Activated CD4-positive, alpha-beta memory T cell treated with anti-CD3 and anti-CD28 coated beads for 36 hours (primary cell): ENCODE results near the gene SLC6A6. TPM values are rescaled to one million over a fixed set of nuclear protein-coding genes. Genes with fewer than 3 reads are reported as not detected.

Experiments used
- CTCF ChIA-PET: fragments of 350-600 bp; sonication (Branson Sonifier 250); formaldehyde crosslinking; loops from one replicate; lab custom pipeline; 2021; ENCODE audit warnings: antibody characterized with exemption, inconsistent platforms; lab: Charles Lee
- POLR2A ChIA-PET: fragments of 350-600 bp; sonication (Branson Sonifier 250); formaldehyde crosslinking; loops from one replicate; lab custom pipeline; 2021; ENCODE audit warnings: antibody characterized with exemption; lab: Charles Lee
- DNase-seq: peaks from one replicate; pipeline ENCODE4 v3.0.0-alpha.2; 2020
- H3K27ac Mint-ChIP-seq: one replicate; pipeline ENCODE4 v1.8.0; 2021; ENCODE audit warnings: mixed read lengths
- H3K27me3 Mint-ChIP-seq: one replicate; pipeline ENCODE4 v1.8.0; 2021; ENCODE audit warnings: mixed read lengths
- H3K36me3 Mint-ChIP-seq: one replicate; pipeline ENCODE4 v1.8.0; 2021; ENCODE audit warnings: mixed read lengths
- H3K4me1 Mint-ChIP-seq: one replicate; pipeline ENCODE4 v1.8.0; 2021; ENCODE audit warnings: low read depth, mixed read lengths
- H3K4me3 Mint-ChIP-seq: one replicate; pipeline ENCODE4 v1.8.0; 2021; ENCODE audit warnings: mild to moderate bottlenecking, mixed read lengths
- H3K9me3 Mint-ChIP-seq: one replicate; pipeline ENCODE4 v1.8.0; 2021; ENCODE audit warnings: mixed read lengths
- intact Hi-C: fragments of 100-400 bp; cut with micrococcal nuclease; formaldehyde crosslinking; loops from one replicate; pipeline ENCODE4 v1.15.1; 2023
- total RNA-seq, 2 experiments: library from RNA; stranded (reverse); gene quantifications; one replicate each; pipeline ENCODE4 v1.2.3, GENCODE V29; 2021

Gene SLC6A6
- total RNA-seq, 2 experiments from 2014 or later, result 44.0 to 45.1 TPM

- H3K9me3 Mint-ChIP-seq, result no peaks in the 10 kb centered on the region
- no peaks in the 10 kb centered on the region for H3K27me3 Mint-ChIP-seq
- DNase-seq, result peak; percentile 73
- peak overlapping the region; percentile 85 for H3K27ac Mint-ChIP-seq
- peaks cover 83% of the 10 kb centered on the region for H3K4me1 Mint-ChIP-seq
- H3K36me3 Mint-ChIP-seq, result peaks cover 4% of the 10 kb centered on the region
- H3K4me3 Mint-ChIP-seq, result peak overlapping the region; percentile 43
- ChIA-PET POLR2A (interaction anchor here (1.3 to 2.6 kb wide), 3 partner anchors 20 to 226 kb away, joined by 3 to 8 read pairs (median 4); partner anchors contain the start of genes CCDC174 and SLC6A6), CTCF (interaction anchor here (1.1 to 3.5 kb wide), 4 partner anchors 13 to 42 kb away, joined by 3 to 16 read pairs (median 4); partner anchors contain the start of gene SLC6A6)
- intact Hi-C loops, result no loop called here
Observed at GRCh38 chr3:14425581-14426304, 23.3 kb downstream of the SLC6A6 start.

GRCh38 chr3:14426305-14426620 lies 23.9 kb downstream of the SLC6A6 start:
- no peak for DNase-seq
- H3K36me3 Mint-ChIP-seq, result peaks cover 2% of the 10 kb centered on the region
- peaks cover 89% of the 10 kb centered on the region for H3K4me1 Mint-ChIP-seq
- H3K9me3 Mint-ChIP-seq, result no peaks in the 10 kb centered on the region
- intact Hi-C loops, result no loop called here
- no peaks in the 10 kb centered on the region for H3K27me3 Mint-ChIP-seq
- peak overlapping the region; percentile 85 for H3K27ac Mint-ChIP-seq
- ChIA-PET CTCF (interaction anchor here (1.1 to 3.5 kb wide), 5 partner anchors 13 to 42 kb away, joined by 3 to 16 read pairs (median 4); partner anchors contain the start of gene SLC6A6), POLR2A (interaction anchor here (1.3 to 2.6 kb wide), 2 partner anchors 21 to 24 kb away, joined by 3 to 8 read pairs; partner anchors contain the start of gene SLC6A6)
- peak overlapping the region; percentile 43 for H3K4me3 Mint-ChIP-seq

GRCh38 chr3:14428087-14429033 lies 26.0 kb downstream of the SLC6A6 start:
- ChIA-PET POLR2A (no interaction called here), CTCF (interaction anchor here (1.7 kb wide), 1 partner anchor 39 kb away, joined by 5 read pairs; no protein-coding TSS in a partner anchor)
- peaks cover 2% of the 10 kb centered on the region for H3K36me3 Mint-ChIP-seq
- peaks cover 96% of the 10 kb centered on the region for H3K4me1 Mint-ChIP-seq
- peak overlapping the region; percentile 68 for H3K27ac Mint-ChIP-seq
- H3K9me3 Mint-ChIP-seq, result no peaks in the 10 kb centered on the region
- DNase-seq, result peak; percentile 75
- no peak overlapping the region for H3K4me3 Mint-ChIP-seq
- intact Hi-C loops, result no loop called here
- no peaks in the 10 kb centered on the region for H3K27me3 Mint-ChIP-seq

- POLR2A ChIA-PET, result no interaction called here
- no peak overlapping the region for H3K4me3 Mint-ChIP-seq
- H3K27ac Mint-ChIP-seq, result peak overlapping the region; percentile 68
- no peaks in the 10 kb centered on the region for H3K36me3 Mint-ChIP-seq
- CTCF ChIA-PET, result no interaction called here
- intact Hi-C loops, result no loop called here
- no peaks in the 10 kb centered on the region for H3K9me3 Mint-ChIP-seq
- DNase-seq, result peak; percentile 33
- peaks cover 93% of the 10 kb centered on the region for H3K4me1 Mint-ChIP-seq
- no peaks in the 10 kb centered on the region for H3K27me3 Mint-ChIP-seq
Observed at GRCh38 chr3:14429237-14429636, 26.8 kb downstream of the SLC6A6 start.

- no peak overlapping the region for H3K4me3 Mint-ChIP-seq
- ChIA-PET POLR2A (no interaction called here), CTCF (interaction anchor here (0.9 to 1.4 kb wide), 2 partner anchors 18 to 28 kb away, joined by 3 to 4 read pairs; partner anchors contain the start of gene SLC6A6)
- H3K9me3 Mint-ChIP-seq, result no peaks in the 10 kb centered on the region
- peaks cover 93% of the 10 kb centered on the region for H3K4me1 Mint-ChIP-seq
- no peaks in the 10 kb centered on the region for H3K27me3 Mint-ChIP-seq
- H3K27ac Mint-ChIP-seq, result peak overlapping the region; percentile 68
- DNase-seq, result no peak
- intact Hi-C loops, result loop anchor here (10.0 kb wide), 2 partner anchors 515 to 1415 kb away; partner anchors contain the start of gene NR2C2
- H3K36me3 Mint-ChIP-seq, result no peaks in the 10 kb centered on the region
Observed at GRCh38 chr3:14429640-14430039, 27.2 kb downstream of the SLC6A6 start.

DNA sequence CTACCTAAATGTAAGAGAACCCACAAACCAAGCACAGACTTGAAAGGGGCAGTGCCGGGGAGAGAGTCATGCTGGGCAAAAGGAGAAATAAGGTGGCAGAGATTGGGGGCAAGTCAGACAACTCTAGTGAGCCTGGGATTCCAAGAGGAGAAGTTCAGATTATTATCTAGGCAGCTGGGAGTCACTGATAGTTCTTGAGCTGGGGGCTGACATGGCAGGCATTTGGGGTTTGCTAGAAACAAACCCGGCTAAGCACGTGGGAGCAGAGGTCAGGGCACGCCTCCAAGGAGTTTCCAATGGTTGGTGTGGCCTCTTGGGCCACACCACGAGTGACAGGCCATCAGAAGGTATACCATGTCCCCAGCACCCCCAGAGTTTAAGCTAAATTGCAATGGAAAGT lies 27.6 kb downstream of the SLC6A6 start:
- Mint-ChIP-seq H3K36me3 (no peaks in the 10 kb centered on the region), H3K27me3 (no peaks in the 10 kb centered on the region), H3K4me1 (peaks cover 93% of the 10 kb centered on the region), H3K4me3 (no peak overlapping the region), H3K27ac (peak overlapping the region; percentile 68), H3K9me3 (no peaks in the 10 kb centered on the region)
- intact Hi-C loops, result loop anchor here (10.0 kb wide), 2 partner anchors 515 to 1415 kb away; partner anchors contain the start of gene NR2C2
- ChIA-PET POLR2A (no interaction called here), CTCF (interaction anchor here (0.9 to 1.4 kb wide), 2 partner anchors 19 to 28 kb away, joined by 3 to 4 read pairs; partner anchors contain the start of gene SLC6A6)
- no peak for DNase-seq

GRCh38 chr3:14430706-14431451 lies 28.5 kb downstream of the SLC6A6 start:
- Mint-ChIP-seq H3K9me3 (no peaks in the 10 kb centered on the region), H3K4me3 (peak overlapping the region; percentile 62), H3K27ac (peak overlapping the region; percentile 92), H3K27me3 (no peaks in the 10 kb centered on the region), H3K36me3 (no peaks in the 10 kb centered on the region), H3K4me1 (peaks cover 89% of the 10 kb centered on the region)
- intact Hi-C loops, result loop anchor here (10.0 kb wide), 2 partner anchors 514 to 1416 kb away; partner anchors contain the start of gene NR2C2
- ChIA-PET POLR2A (interaction anchor here (1.2 to 4.5 kb wide), 4 partner anchors 16 to 32 kb away, joined by 3 to 50 read pairs (median 14); partner anchors contain the start of gene SLC6A6), CTCF (interaction anchor here (0.9 to 2.6 kb wide), 6 partner anchors 9 to 170 kb away, joined by 3 to 9 read pairs (median 4); partner anchors contain the start of gene SLC6A6)
- no peak for DNase-seq

GRCh38 chr3:14431452-14431916 lies 29.1 kb downstream of the SLC6A6 start:
- no peaks in the 10 kb centered on the region for H3K27me3 Mint-ChIP-seq
- no peaks in the 10 kb centered on the region for H3K9me3 Mint-ChIP-seq
- DNase-seq, result no peak
- peak overlapping the region; percentile 62 for H3K4me3 Mint-ChIP-seq
- H3K4me1 Mint-ChIP-seq, result peaks cover 84% of the 10 kb centered on the region
- H3K36me3 Mint-ChIP-seq, result no peaks in the 10 kb centered on the region
- CTCF ChIA-PET, result interaction anchor here (1.0 to 2.6 kb wide), 6 partner anchors 9 to 535 kb away, joined by 3 to 18 read pairs (median 4); partner anchors contain the start of gene SLC6A6
- POLR2A ChIA-PET, result interaction anchor here (0.7 to 4.5 kb wide), 9 partner anchors 8 to 308 kb away, joined by 3 to 50 read pairs (median 3); partner anchors contain the start of gene SLC6A6
- peak overlapping the region; percentile 92 for H3K27ac Mint-ChIP-seq
- intact Hi-C loops, result loop anchor here (10.0 kb wide), 2 partner anchors 513 to 1417 kb away; partner anchors contain the start of gene NR2C2

- Mint-ChIP-seq H3K27me3 (no peaks in the 10 kb centered on the region), H3K36me3 (no peaks in the 10 kb centered on the region), H3K27ac (peak overlapping the region; percentile 92), H3K4me1 (peaks cover 80% of the 10 kb centered on the region), H3K9me3 (no peaks in the 10 kb centered on the region), H3K4me3 (peak overlapping the region; percentile 77)
- POLR2A ChIA-PET, result interaction anchor here (0.7 to 4.5 kb wide), 11 partner anchors 8 to 308 kb away, joined by 3 to 50 read pairs (median 3); partner anchors contain the start of gene SLC6A6
- intact Hi-C loops, result loop anchor here (1.0 to 10.0 kb wide), 8 partner anchors 8 to 1417 kb away; partner anchors contain the start of genes CCDC174, LSM3, NR2C2 and SLC6A6
- CTCF ChIA-PET, result interaction anchor here (0.9 to 2.6 kb wide), 9 partner anchors 10 to 536 kb away, joined by 3 to 18 read pairs (median 4); partner anchors contain the start of gene SLC6A6
- DNase-seq, result peak; percentile 97
Observed at GRCh38 chr3:14431917-14432834, 29.8 kb downstream of the SLC6A6 start.
